GM12864 (cell line): ENCODE data around the gene CCDC86.

Experiments used
- DNase-seq: peaks from one replicate; pipeline ENCODE4 v3.0.0-alpha.2; 2011; ENCODE audit warnings: low read depth
- H3K4me3 ChIP-seq: 2 replicates; pipeline ENCODE4 v1.5.1; 2011; ENCODE audit warnings: mild to moderate bottlenecking, low read depth, low read length, control low read depth
- CTCF ChIP-seq: IDR thresholded peaks from 2 replicates; pipeline ENCODE4 v1.5.1; 2011; ENCODE audit warnings: low read depth, mild to moderate bottlenecking, moderate library complexity, low read length, control low read depth, inconsistent platforms; ENCODE audit errors: missing control alignments

CCDC86 gene

GRCh38 chr11:60870733-60871377 lies 28.9 kb downstream of the CCDC86 start:
- no peak for TF ChIP-seq CTCF
- DNase-seq: no peak
- no peak overlapping the region for H3K4me3 ChIP-seq

- no peak for TF ChIP-seq CTCF
- H3K4me3 ChIP-seq: no peak overlapping the region
- no peak for DNase-seq
These were observed 29.6 kb downstream of the CCDC86 start for GRCh38 chr11:60871378-60872061.

- no peak overlapping the region for H3K4me3 ChIP-seq
- TF ChIP-seq CTCF: no peak
- no peak for DNase-seq
These were observed 30.4 kb downstream of the CCDC86 start for GRCh38 chr11:60872124-60872960.

- no peak for TF ChIP-seq CTCF
- no peak overlapping the region for H3K4me3 ChIP-seq
- DNase-seq: no peak
These were observed 31.1 kb downstream of the CCDC86 start for GRCh38 chr11:60872961-60873524.

- no peak overlapping the region for H3K4me3 ChIP-seq
- DNase-seq: no peak
- no peak for TF ChIP-seq CTCF
These were observed 31.6 kb downstream of the CCDC86 start for GRCh38 chr11:60873533-60873932.

GRCh38 chr11:60874421-60875365 lies 32.8 kb downstream of the CCDC86 start:
- no peak for DNase-seq
- TF ChIP-seq CTCF: no peak
- H3K4me3 ChIP-seq: no peak overlapping the region
